K562 (cell line): ENCODE results near the gene SZT2. TPM values are rescaled to one million over a fixed set of nuclear protein-coding genes. Genes with fewer than 3 reads are reported as not detected.

Source experiments
- ATAC-seq: fragments of 200-7000 bp; cut with Tn5 transposase; 3 replicates; pipeline ENCODE4 v1.9.1; 2020; ENCODE audit warnings: moderate library complexity
- BruUV-seq: library from RNA; stranded (reverse); fragments of 400-500 nt; replicated peaks from 2 replicates; lab custom pipeline; 2021; lab: Mats Ljungman, UMichigan
- CTCF ChIA-PET: fragments of 300-600 bp; formaldehyde crosslinking; extraction: SDS; loops from one replicate; lab custom pipeline; 2021; ENCODE audit warnings: low intra/inter-chr PET ratio; lab: Yijun Ruan, JAX
- POLR2A ChIA-PET: fragments of 300-600, 350-650 bp; sonication (Branson Sonifier 250); formaldehyde crosslinking; extraction: SDS; loops from one replicate; lab custom pipeline; 2021; ENCODE audit warnings: antibody characterized with exemption, inconsistent platforms; lab: Yijun Ruan, JAX
- DNase-seq, 4 experiments: peaks; one replicate each; pipeline versions ENCODE4 v3.0.0 to v3.0.0-alpha.2; 2011 to 2018; ENCODE audit warnings: low spot score in 3 of 4, mixed read lengths in 3 of 4; ENCODE audit errors: extremely low read depth in 1 of 4
- FAIRE-seq: peaks from 2 replicates; lab custom pipeline; 2011; peaks lifted over from hg19 to GRCh38; lab: Jason Lieb, UNC
- H2AFZ ChIP-seq: 2 replicates; pipeline ENCODE4 v1.6.0; 2011; ENCODE audit warnings: low read depth, low read length, control low read depth, inconsistent platforms
- H3K27ac ChIP-seq: fragments of 200-600 bp; 3 replicates; pipeline ENCODE4 v1.8.0; 2011; ENCODE audit warnings: low read depth, mild to moderate bottlenecking, control low read depth, inconsistent platforms, low read length, moderate library complexity, mixed read lengths; ENCODE audit errors: extremely low read depth
- H3K27me3 ChIP-seq, 2 experiments: fragments of 300-600 bp in 1 of 2; 2 replicates in 1 of 2; 3 replicates in 1 of 2; pipeline versions ENCODE4 v1.6.0 to v1.8.0; 2011; ENCODE audit warnings: inconsistent platforms in 2 of 2, low read length in 2 of 2, mild to moderate bottlenecking in 1 of 2, mixed read lengths in 1 of 2, moderate library complexity in 1 of 2; ENCODE audit not compliant: control insufficient read depth in 2 of 2, insufficient read depth in 2 of 2
- H3K36me3 ChIP-seq: fragments of 300-600 bp; 3 replicates; pipeline ENCODE4 v1.8.0; 2011; ENCODE audit warnings: mild to moderate bottlenecking, low read length, inconsistent platforms; ENCODE audit not compliant: control insufficient read depth, insufficient read depth
- H3K4me1 ChIP-seq, 2 experiments: fragments of 200-600 bp in 1 of 2; replicated peaks in 1 of 2; 2 replicates in 1 of 2; 3 replicates in 1 of 2; pipeline versions ENCODE4 v1.5.1 to v1.8.0; 2011; ENCODE audit warnings: inconsistent platforms in 2 of 2, low read length in 2 of 2, mild to moderate bottlenecking in 1 of 2, mixed read lengths in 1 of 2, moderate library complexity in 1 of 2; ENCODE audit not compliant: control insufficient read depth in 2 of 2, insufficient read depth in 2 of 2
- H3K4me2 ChIP-seq: 2 replicates; pipeline ENCODE4 v1.6.1; 2011; ENCODE audit warnings: low read length, control low read depth, inconsistent platforms, mixed read lengths; ENCODE audit not compliant: insufficient read depth
- H3K4me3 ChIP-seq: fragments of 200-600 bp; sonication (generic), shearing (Covaris generic); 2 replicates; pipeline ENCODE4 v1.5.1; 2016; ENCODE audit warnings: control low read depth, inconsistent platforms
- H3K79me2 ChIP-seq: fragments of 200-600 bp; 3 replicates; pipeline ENCODE4 v1.8.0; 2011; ENCODE audit warnings: low read length, inconsistent platforms; ENCODE audit not compliant: control insufficient read depth, insufficient read depth
- H3K9ac ChIP-seq, 2 experiments: 2 replicates each; pipeline versions ENCODE4 v1.6.0 to v1.6.1; 2011; ENCODE audit warnings: low read depth in 2 of 2, low read length in 2 of 2, control low read depth in 1 of 2, inconsistent platforms in 1 of 2, mild to moderate bottlenecking in 1 of 2, mixed read lengths in 1 of 2; ENCODE audit not compliant: insufficient read depth in 1 of 2
- H3K9me1 ChIP-seq: one replicate; pipeline ENCODE4 v1.6.0; 2011; ENCODE audit warnings: inconsistent platforms, mild to moderate bottlenecking, low read length, moderate library complexity; ENCODE audit not compliant: control insufficient read depth, insufficient read depth
- H3K9me3 ChIP-seq: replicated peaks from 2 replicates; pipeline ENCODE4 v1.5.1; 2011; ENCODE audit warnings: low read depth, low read length, inconsistent platforms; ENCODE audit not compliant: control insufficient read depth, insufficient read depth
- H4K20me1 ChIP-seq: replicated peaks from 2 replicates; pipeline ENCODE4 v1.6.1; 2011; ENCODE audit warnings: low read length, inconsistent platforms, mixed read lengths; ENCODE audit not compliant: control insufficient read depth, insufficient read depth
- WGBS: fragments of 100-300 bp; shearing (Covaris generic); methylation state at CpG from one replicate; pipeline ENCODE4 v1.1.6; 2016; ENCODE audit warnings: low coverage, mixed read lengths; ENCODE audit not compliant: insufficient coverage; ENCODE audit errors: missing lambda C conversion rate; 5-methylcytosine and 5-hydroxymethylcytosine counted together
- in situ Hi-C: fragments of 300-500 bp; cut with MboI; formaldehyde crosslinking; loops from 4 replicates; pipeline ENCODE4 v1.15.0; 2018; ENCODE audit warnings: inconsistent platforms, mixed read lengths
- intact Hi-C: fragments of 100-400 bp; cut with micrococcal nuclease; formaldehyde crosslinking; loops from 2 replicates; pipeline ENCODE4 v1.14.2; 2022
- polyA plus RNA-seq, 8 experiments: library from polyadenylated mRNA; depleted of rRNA in 4 of 8; stranded (reverse) in 5 of 8; unstranded in 3 of 8; fragments of >200 nt; fragmentation: Nextera tagmentation in 2 of 8; fragmentation: Illumina TruSeq in 1 of 8; extraction: Ambion mirVana in 2 of 8; extraction: Trizol in 1 of 8; gene quantifications; 2 replicates each; pipeline versions ENCODE4 v1.2.1 to v1.2.3, GENCODE V29; 2011 to 2014; ENCODE audit warnings: inconsistent platforms in 1 of 8, missing spikeins in 1 of 8
- total RNA-seq, 7 experiments: library from RNA; depleted of rRNA in 6 of 7; stranded (reverse); fragments of >200 nt in 6 of 7; fragmentation: Illumina TruSeq in 2 of 7; extraction: Trizol in 2 of 7; gene quantifications; 2 replicates each; pipeline versions ENCODE4 v1.2.1 to v1.2.3, GENCODE V29; 2011 to 2021; ENCODE audit warnings: low replicate concordance in 1 of 7
- TF ChIP-seq, protein P1 (sequence below): fragments of 450-650 bp; IDR thresholded peaks from 2 replicates; pipeline ENCODE4 v1.6.1; 2016; ENCODE audit warnings: antibody characterized with exemption
- TF ChIP-seq, protein P2 (sequence below): fragments of 200-600 bp; sonication (generic); IDR thresholded peaks from one replicate; pipeline ENCODE4 v1.6.1; 2012; ENCODE audit warnings: mild to moderate bottlenecking, low read depth, low read length, inconsistent platforms

The SZT2 gene
- total and polyA plus RNA-seq, 9 of the 15 experiments (the other 6 are each of a cell fraction or from before 2014, with no cell fraction given): 0.88 to 31.0 (median 12.8) TPM

DNA sequence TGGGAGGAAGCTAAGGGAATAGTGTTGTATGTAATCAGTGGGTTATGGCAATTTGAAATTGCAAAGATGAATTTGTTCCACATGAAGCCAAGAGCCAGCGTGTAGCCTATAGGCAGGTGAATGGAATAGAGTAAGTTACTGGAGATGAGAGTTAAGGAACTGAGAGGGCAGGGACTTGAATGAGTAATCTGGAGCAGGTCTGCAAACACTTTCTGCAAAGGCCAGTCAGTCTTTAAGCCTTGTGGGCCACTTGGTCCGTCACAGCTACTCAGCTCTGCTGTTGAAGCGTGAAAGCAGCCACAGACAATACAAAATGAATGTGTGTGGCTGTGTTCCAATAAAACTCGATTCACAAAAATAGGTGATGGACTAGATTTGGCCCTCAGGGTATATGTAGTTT is 29.2 kb downstream of the SZT2 start:
- POLR2A ChIA-PET: interaction anchor here (1.0 to 1.3 kb wide), 3 partner anchors 14 to 60 kb away, joined by 3 to 4 read pairs (median 3); partner anchors contain the start of gene CDC20
- CTCF ChIA-PET: interaction anchor here (0.5 kb wide), 1 partner anchor 22 kb away, joined by 3 read pairs; no protein-coding TSS in a partner anchor
- H2AFZ ChIP-seq: no peak overlapping the region
- peaks cover 60% of the 10 kb centered on the region; the same call in 2 of the 3 replicates for H3K36me3 ChIP-seq
- no peaks in the 10 kb centered on the region for H3K27me3 ChIP-seq
- H3K27ac ChIP-seq: no peak overlapping the region
- no peak overlapping the region for H3K4me3 ChIP-seq
- no peaks in the 10 kb centered on the region for H3K9me3 ChIP-seq
- no peak for ATAC-seq
- BruUV-seq: no TSS peak
- intact Hi-C loops: no loop called here
- H3K9me1 ChIP-seq: peaks cover 4% of the 10 kb centered on the region
- no peaks in the 10 kb centered on the region; the same call in 1 of the 2 replicates for H4K20me1 ChIP-seq
- no peaks in the 10 kb centered on the region; a peak in 1 of 5 replicates for H3K4me1 ChIP-seq
- FAIRE-seq: no peak
- no peaks in the 10 kb centered on the region for H3K79me2 ChIP-seq
- WGBS: 67% methylated on average over 4 of the region's 4 CpGs
- in situ Hi-C loops: loop anchor here (10.0 kb wide), 1 partner anchor 514 kb away; no protein-coding TSS in a partner anchor
- no peak overlapping the region for H3K4me2 ChIP-seq
- DNase-seq: no peak
- no peak overlapping the region for H3K9ac ChIP-seq
- TF ChIP-seq, protein P1, sequence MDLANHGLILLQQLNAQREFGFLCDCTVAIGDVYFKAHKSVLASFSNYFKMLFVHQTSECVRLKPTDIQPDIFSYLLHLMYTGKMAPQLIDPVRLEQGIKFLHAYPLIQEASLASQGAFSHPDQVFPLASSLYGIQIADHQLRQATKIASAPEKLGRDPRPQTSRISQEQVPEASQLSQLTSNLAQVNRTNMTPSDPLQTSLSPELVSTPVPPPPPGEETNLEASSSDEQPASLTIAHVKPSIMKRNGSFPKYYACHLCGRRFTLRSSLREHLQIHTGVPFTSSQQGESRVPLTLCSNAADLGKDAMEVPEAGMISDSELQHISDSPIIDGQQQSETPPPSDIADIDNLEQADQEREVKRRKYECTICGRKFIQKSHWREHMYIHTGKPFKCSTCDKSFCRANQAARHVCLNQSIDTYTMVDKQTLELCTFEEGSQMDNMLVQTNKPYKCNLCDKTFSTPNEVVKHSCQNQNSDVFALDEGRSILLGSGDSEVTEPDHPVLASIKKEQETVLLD: no peak
- TF ChIP-seq, protein P2, sequence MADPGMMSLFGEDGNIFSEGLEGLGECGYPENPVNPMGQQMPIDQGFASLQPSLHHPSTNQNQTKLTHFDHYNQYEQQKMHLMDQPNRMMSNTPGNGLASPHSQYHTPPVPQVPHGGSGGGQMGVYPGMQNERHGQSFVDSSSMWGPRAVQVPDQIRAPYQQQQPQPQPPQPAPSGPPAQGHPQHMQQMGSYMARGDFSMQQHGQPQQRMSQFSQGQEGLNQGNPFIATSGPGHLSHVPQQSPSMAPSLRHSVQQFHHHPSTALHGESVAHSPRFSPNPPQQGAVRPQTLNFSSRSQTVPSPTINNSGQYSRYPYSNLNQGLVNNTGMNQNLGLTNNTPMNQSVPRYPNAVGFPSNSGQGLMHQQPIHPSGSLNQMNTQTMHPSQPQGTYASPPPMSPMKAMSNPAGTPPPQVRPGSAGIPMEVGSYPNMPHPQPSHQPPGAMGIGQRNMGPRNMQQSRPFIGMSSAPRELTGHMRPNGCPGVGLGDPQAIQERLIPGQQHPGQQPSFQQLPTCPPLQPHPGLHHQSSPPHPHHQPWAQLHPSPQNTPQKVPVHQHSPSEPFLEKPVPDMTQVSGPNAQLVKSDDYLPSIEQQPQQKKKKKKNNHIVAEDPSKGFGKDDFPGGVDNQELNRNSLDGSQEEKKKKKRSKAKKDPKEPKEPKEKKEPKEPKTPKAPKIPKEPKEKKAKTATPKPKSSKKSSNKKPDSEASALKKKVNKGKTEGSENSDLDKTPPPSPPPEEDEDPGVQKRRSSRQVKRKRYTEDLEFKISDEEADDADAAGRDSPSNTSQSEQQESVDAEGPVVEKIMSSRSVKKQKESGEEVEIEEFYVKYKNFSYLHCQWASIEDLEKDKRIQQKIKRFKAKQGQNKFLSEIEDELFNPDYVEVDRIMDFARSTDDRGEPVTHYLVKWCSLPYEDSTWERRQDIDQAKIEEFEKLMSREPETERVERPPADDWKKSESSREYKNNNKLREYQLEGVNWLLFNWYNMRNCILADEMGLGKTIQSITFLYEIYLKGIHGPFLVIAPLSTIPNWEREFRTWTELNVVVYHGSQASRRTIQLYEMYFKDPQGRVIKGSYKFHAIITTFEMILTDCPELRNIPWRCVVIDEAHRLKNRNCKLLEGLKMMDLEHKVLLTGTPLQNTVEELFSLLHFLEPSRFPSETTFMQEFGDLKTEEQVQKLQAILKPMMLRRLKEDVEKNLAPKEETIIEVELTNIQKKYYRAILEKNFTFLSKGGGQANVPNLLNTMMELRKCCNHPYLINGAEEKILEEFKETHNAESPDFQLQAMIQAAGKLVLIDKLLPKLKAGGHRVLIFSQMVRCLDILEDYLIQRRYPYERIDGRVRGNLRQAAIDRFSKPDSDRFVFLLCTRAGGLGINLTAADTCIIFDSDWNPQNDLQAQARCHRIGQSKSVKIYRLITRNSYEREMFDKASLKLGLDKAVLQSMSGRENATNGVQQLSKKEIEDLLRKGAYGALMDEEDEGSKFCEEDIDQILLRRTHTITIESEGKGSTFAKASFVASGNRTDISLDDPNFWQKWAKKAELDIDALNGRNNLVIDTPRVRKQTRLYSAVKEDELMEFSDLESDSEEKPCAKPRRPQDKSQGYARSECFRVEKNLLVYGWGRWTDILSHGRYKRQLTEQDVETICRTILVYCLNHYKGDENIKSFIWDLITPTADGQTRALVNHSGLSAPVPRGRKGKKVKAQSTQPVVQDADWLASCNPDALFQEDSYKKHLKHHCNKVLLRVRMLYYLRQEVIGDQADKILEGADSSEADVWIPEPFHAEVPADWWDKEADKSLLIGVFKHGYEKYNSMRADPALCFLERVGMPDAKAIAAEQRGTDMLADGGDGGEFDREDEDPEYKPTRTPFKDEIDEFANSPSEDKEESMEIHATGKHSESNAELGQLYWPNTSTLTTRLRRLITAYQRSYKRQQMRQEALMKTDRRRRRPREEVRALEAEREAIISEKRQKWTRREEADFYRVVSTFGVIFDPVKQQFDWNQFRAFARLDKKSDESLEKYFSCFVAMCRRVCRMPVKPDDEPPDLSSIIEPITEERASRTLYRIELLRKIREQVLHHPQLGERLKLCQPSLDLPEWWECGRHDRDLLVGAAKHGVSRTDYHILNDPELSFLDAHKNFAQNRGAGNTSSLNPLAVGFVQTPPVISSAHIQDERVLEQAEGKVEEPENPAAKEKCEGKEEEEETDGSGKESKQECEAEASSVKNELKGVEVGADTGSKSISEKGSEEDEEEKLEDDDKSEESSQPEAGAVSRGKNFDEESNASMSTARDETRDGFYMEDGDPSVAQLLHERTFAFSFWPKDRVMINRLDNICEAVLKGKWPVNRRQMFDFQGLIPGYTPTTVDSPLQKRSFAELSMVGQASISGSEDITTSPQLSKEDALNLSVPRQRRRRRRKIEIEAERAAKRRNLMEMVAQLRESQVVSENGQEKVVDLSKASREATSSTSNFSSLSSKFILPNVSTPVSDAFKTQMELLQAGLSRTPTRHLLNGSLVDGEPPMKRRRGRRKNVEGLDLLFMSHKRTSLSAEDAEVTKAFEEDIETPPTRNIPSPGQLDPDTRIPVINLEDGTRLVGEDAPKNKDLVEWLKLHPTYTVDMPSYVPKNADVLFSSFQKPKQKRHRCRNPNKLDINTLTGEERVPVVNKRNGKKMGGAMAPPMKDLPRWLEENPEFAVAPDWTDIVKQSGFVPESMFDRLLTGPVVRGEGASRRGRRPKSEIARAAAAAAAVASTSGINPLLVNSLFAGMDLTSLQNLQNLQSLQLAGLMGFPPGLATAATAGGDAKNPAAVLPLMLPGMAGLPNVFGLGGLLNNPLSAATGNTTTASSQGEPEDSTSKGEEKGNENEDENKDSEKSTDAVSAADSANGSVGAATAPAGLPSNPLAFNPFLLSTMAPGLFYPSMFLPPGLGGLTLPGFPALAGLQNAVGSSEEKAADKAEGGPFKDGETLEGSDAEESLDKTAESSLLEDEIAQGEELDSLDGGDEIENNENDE: no peak
